Ureter (tissue), 1 donor: ENCODE data around the gene MTCL1. TPM values are rescaled to one million over a fixed set of nuclear protein-coding genes. Genes with fewer than 3 reads are reported as not detected.

ENCODE experiments used
- DNase-seq: peaks from one replicate; pipeline ENCODE4 v3.0.0-alpha.2; 2020; ENCODE audit warnings: low spot score
- total RNA-seq: library from RNA; stranded (reverse); gene quantifications from one replicate; pipeline ENCODE4 v1.2.4, GENCODE V29; 2023
- donor health status: DM: yes; HTN: yes; CAD: no.

MTCL1 gene
- 150 TPM for total RNA-seq

- no peak for DNase-seq
Observed at GRCh38 chr18:8705238-8705960, at the start of gene MTCL1. Gene MTCL1 (plus strand): TSS chr18:8705556. CDS start chr18:8705661, 105 bp downstream.

GRCh38 chr18:8656232-8656631 is 49.1 kb upstream of the MTCL1 start:
- DNase-seq = no peak

GRCh38 chr18:8657050-8657820 is 48.1 kb upstream of the MTCL1 start:
- no peak for DNase-seq

- DNase-seq = no peak
Observed at GRCh38 chr18:8657873-8658470, 47.4 kb upstream of the MTCL1 start.

GRCh38 chr18:8658858-8659485 is 46.4 kb upstream of the MTCL1 start:
- DNase-seq = no peak

GRCh38 chr18:8659609-8660242 is 45.6 kb upstream of the MTCL1 start:
- DNase-seq = no peak

GRCh38 chr18:8660316-8660715 is 45.0 kb upstream of the MTCL1 start:
- no peak for DNase-seq

GRCh38 chr18:8661754-8662559 is 43.4 kb upstream of the MTCL1 start:
- DNase-seq = peak; percentile 64

- no peak for DNase-seq
Observed at GRCh38 chr18:8662560-8663255, 42.6 kb upstream of the MTCL1 start.

GRCh38 chr18:8667846-8668245 is 37.5 kb upstream of the MTCL1 start:
- no peak for DNase-seq

GRCh38 chr18:8668381-8668780 is 37.0 kb upstream of the MTCL1 start:
- no peak for DNase-seq

- no peak for DNase-seq
Observed at GRCh38 chr18:8669571-8669970, 35.8 kb upstream of the MTCL1 start.

- no peak for DNase-seq
Observed at GRCh38 chr18:8673256-8674209, 31.8 kb upstream of the MTCL1 start.

- DNase-seq = no peak
Observed at GRCh38 chr18:8675057-8675456, 30.3 kb upstream of the MTCL1 start.

GRCh38 chr18:8681196-8681595 is 24.2 kb upstream of the MTCL1 start:
- peak; percentile 32 for DNase-seq

GRCh38 chr18:8684577-8684976 is 20.8 kb upstream of the MTCL1 start:
- peak; percentile 14 for DNase-seq

GRCh38 chr18:8685141-8685913 is 20.0 kb upstream of the MTCL1 start:
- peak; percentile 73 for DNase-seq

- peak; percentile 37 for DNase-seq
Observed at GRCh38 chr18:8685914-8686216, 19.5 kb upstream of the MTCL1 start.

GRCh38 chr18:8686611-8687010 is 18.7 kb upstream of the MTCL1 start:
- DNase-seq = peak; percentile 29
